Chondrocyte (in vitro differentiated cells): ENCODE results near the gene ENTPD8. TPM values are rescaled to one million over a fixed set of nuclear protein-coding genes. Genes with fewer than 3 reads are reported as not detected.

Experiments used
- DNase-seq: peaks from one replicate; pipeline ENCODE4 v3.0.0; 2021; ENCODE audit warnings: mixed read lengths, low spot score
- H3K27ac Mint-ChIP-seq: one replicate; pipeline ENCODE4 v1.8.0; 2021; ENCODE audit warnings: mild to moderate bottlenecking, moderate library complexity, mixed read lengths; ENCODE audit not compliant: unreplicated experiment
- H3K27me3 Mint-ChIP-seq: 2 replicates; pipeline ENCODE4 v1.8.0; 2021; ENCODE audit warnings: low read depth, mixed read lengths
- H3K36me3 Mint-ChIP-seq: 2 replicates; pipeline ENCODE4 v1.8.0; 2021; ENCODE audit warnings: low read depth, mixed read lengths
- H3K4me1 Mint-ChIP-seq: 2 replicates; pipeline ENCODE4 v1.8.0; 2021; ENCODE audit warnings: low read depth, mild to moderate bottlenecking, mixed read lengths
- H3K4me3 Mint-ChIP-seq: one replicate; pipeline ENCODE4 v1.8.0; 2021; ENCODE audit warnings: mild to moderate bottlenecking, moderate library complexity, mixed read lengths; ENCODE audit not compliant: unreplicated experiment
- H3K9me3 Mint-ChIP-seq: 2 replicates; pipeline ENCODE4 v1.8.0; 2021; ENCODE audit warnings: low read depth, mixed read lengths
- CTCF ChIP-seq: fragments of 200-600 bp; sonication (generic); IDR thresholded peaks from 2 replicates; pipeline ENCODE4 v1.5.0; 2021; ENCODE audit warnings: antibody characterized with exemption, mild to moderate bottlenecking, moderate library complexity
- total RNA-seq: library from RNA; stranded (reverse); gene quantifications from 3 replicates; pipeline ENCODE4 v1.2.1, GENCODE V29; 2021

The ENTPD8 gene
- total RNA-seq, 1 donor from 2014 or later = 0.10 TPM

- peaks cover 9% of the 10 kb centered on the region for H3K4me1 Mint-ChIP-seq
- H3K9me3 Mint-ChIP-seq = no peaks in the 10 kb centered on the region
- H3K36me3 Mint-ChIP-seq = no peaks in the 10 kb centered on the region
- no peak overlapping the region for H3K27ac Mint-ChIP-seq
- no peak for TF ChIP-seq CTCF
- H3K27me3 Mint-ChIP-seq = no peaks in the 10 kb centered on the region
- H3K4me3 Mint-ChIP-seq = no peak overlapping the region
- DNase-seq = peak; percentile 83
These were observed 12.2 kb downstream of the ENTPD8 start for GRCh38 chr9:137428841-137429545.

- H3K4me3 Mint-ChIP-seq = no peak overlapping the region
- peaks cover 9% of the 10 kb centered on the region for H3K4me1 Mint-ChIP-seq
- DNase-seq = no peak
- no peak overlapping the region for H3K27ac Mint-ChIP-seq
- no peaks in the 10 kb centered on the region for H3K9me3 Mint-ChIP-seq
- peak; percentile 15 for TF ChIP-seq CTCF
- no peaks in the 10 kb centered on the region for H3K27me3 Mint-ChIP-seq
- H3K36me3 Mint-ChIP-seq = no peaks in the 10 kb centered on the region
These were observed 12.9 kb downstream of the ENTPD8 start for GRCh38 chr9:137428311-137428630.

DNA sequence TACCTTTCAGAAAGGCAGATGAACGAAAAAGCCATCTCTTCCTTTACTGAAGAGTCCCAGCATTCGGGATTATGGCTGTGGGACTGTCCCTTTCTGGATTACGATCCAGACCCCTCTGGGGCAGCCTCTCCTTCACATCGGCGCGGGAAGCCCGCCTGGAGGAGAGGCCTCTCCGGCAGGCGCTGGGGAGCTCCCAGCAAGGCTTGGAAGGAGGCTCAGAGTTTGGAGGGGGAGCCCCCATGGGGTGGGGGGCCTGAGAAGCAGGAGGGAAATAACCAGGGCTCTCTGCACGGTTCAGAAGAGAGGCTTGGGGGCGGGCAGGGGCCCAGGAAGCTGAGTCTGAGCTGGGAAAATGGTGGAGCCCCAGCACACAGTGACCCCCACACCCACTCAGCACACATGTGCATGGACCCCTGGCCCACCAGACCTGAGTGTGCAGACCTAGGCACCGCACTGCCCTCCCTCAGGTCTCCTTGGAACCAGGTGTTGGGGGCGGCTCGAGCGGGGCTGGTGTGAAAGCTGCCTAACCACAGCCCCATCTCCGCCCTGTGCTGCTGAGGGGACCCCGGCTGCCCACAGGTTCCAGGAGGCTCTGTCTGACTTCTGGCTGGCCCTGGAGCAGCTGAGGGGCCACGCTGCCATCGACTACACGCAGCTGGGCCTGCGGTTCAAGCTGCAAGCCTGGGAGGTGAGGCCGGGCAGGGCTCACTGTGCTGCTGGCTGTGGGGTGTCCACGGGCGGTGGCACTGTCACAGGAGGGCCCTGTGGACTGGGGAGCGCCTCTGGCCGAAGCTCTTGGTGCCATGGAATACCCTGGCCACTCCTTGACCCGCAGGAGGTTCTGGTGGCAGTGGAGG is 13.5 kb downstream of the ENTPD8 start:
- TF ChIP-seq CTCF = no peak
- Mint-ChIP-seq H3K9me3 (no peaks in the 10 kb centered on the region), H3K4me1 (peaks cover 9% of the 10 kb centered on the region), H3K4me3 (no peak overlapping the region), H3K27me3 (no peaks in the 10 kb centered on the region), H3K36me3 (no peaks in the 10 kb centered on the region), H3K27ac (no peak overlapping the region)
- peak; percentile 90 for DNase-seq

DNA sequence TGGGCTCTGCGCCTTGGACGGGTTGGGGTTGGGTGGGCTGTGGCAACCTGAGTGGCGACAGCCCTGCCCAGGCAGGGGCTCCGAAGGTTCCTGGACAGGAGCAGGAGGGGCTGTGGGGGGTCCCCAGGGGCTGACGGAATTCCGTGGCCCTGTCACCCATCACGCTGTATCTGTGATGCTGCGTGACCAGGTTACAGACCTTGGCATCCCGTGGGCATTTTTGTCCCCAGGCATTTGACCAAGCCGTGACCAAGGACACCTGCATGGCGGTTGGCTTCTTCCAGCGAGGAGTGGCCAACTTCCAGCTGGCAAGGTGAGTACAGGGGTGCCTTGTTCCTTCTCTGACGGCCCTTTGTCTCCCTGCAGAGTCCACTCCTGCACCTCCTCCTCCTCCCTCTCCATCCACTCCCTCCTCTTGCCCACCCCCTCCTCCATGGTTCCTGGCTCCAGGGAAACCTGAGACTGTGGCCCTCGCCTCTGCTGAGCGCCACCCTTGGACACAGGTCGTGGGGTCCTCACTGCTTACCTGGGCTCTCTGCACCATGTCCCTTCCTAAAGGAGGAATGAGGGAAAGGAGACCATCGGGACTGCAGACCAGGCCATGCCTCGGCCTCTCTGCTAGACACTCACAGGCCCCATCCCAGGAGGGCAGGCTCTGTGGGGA is 15.0 kb downstream of the ENTPD8 start:
- Mint-ChIP-seq H3K27ac (no peak overlapping the region), H3K27me3 (no peaks in the 10 kb centered on the region), H3K4me3 (no peak overlapping the region), H3K4me1 (peaks cover 18% of the 10 kb centered on the region), H3K9me3 (no peaks in the 10 kb centered on the region), H3K36me3 (no peaks in the 10 kb centered on the region)
- peak; percentile 72 for DNase-seq
- TF ChIP-seq CTCF = no peak
